Measurements from ENCODE around the gene SCN5A. TPM values are rescaled to one million over a fixed set of nuclear protein-coding genes. Genes with fewer than 3 reads are reported as not detected.

SCN5A gene
- total and polyA plus RNA-seq, 2 experiments from 2014 or later, result 10.2 to 10.6 TPM

DNA sequence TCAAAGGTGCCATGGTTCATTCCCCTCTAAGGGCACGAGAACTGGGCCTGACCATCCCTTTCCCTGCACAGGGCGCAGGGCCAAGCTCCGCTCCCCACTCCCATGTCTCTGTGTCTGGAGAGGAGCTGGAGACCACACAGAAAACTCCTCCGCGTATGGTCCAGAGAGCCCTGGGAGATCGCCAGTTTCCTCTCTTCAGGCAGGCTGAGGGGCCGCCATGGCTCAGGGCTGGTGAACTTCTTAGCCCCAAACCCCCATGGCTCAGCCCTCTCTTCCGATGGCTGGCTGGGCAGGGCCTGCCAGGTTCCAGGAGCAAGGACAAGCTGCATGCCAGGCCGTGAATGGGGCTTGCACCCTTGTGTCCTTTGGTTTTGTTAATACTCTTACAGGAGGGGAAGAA is 100.4 kb downstream of the SCN5A start:
- no peaks in the 10 kb centered on the region for H3K27me3 ChIP-seq (ENCODE audit: insufficient read depth)
- H3K4me2 ChIP-seq, result no peak overlapping the region
- no peaks in the 10 kb centered on the region for H3K4me1 ChIP-seq (ENCODE audit: insufficient read depth)
- Mint-ChIP-seq H3K27ac (no peak overlapping the region), H3K4me3 (no peak overlapping the region), H3K36me3 (ENCODE audit: low read depth) (peaks cover 27% of the 10 kb centered on the region), H3K9me3 (no peaks in the 10 kb centered on the region; the same call in 1 of the 3 replicates), H3K4me1 (peaks cover 13% of the 10 kb centered on the region), H3K27me3 (ENCODE audit: insufficient read depth, low read depth, poor library complexity) (peaks cover 4% of the 10 kb centered on the region)
- no peak for TF ChIP-seq JUNB (IDR thresholded peaks at IDR 0.05; ENCODE audit: unreplicated experiment)
- no peak for TF ChIP-seq REST (IDR thresholded peaks at IDR 0.05; ENCODE audit: unreplicated experiment)
- TF ChIP-seq CREB1 (CRISPR knock-in tag; IDR thresholded peaks at IDR 0.05; ENCODE audit: low read depth), result no peak
- TF ChIP-seq STAT1 (IDR thresholded peaks at IDR 0.05; ENCODE audit: unreplicated experiment), result no peak
- no peak for TF ChIP-seq EZH2 (IDR thresholded peaks at IDR 0.05; ENCODE audit: low read depth, unreplicated experiment)
- no peak for TF ChIP-seq POLR2AphosphoS5 (IDR thresholded peaks at IDR 0.05; ENCODE audit: low read depth)
- no peak for TF ChIP-seq ZNF331 (CRISPR knock-in tag; IDR thresholded peaks at IDR 0.05; ENCODE audit: low read depth)
- TF ChIP-seq ZNF114 (CRISPR knock-in tag; IDR thresholded peaks at IDR 0.05), result no peak
- TF ChIP-seq, protein P1, sequence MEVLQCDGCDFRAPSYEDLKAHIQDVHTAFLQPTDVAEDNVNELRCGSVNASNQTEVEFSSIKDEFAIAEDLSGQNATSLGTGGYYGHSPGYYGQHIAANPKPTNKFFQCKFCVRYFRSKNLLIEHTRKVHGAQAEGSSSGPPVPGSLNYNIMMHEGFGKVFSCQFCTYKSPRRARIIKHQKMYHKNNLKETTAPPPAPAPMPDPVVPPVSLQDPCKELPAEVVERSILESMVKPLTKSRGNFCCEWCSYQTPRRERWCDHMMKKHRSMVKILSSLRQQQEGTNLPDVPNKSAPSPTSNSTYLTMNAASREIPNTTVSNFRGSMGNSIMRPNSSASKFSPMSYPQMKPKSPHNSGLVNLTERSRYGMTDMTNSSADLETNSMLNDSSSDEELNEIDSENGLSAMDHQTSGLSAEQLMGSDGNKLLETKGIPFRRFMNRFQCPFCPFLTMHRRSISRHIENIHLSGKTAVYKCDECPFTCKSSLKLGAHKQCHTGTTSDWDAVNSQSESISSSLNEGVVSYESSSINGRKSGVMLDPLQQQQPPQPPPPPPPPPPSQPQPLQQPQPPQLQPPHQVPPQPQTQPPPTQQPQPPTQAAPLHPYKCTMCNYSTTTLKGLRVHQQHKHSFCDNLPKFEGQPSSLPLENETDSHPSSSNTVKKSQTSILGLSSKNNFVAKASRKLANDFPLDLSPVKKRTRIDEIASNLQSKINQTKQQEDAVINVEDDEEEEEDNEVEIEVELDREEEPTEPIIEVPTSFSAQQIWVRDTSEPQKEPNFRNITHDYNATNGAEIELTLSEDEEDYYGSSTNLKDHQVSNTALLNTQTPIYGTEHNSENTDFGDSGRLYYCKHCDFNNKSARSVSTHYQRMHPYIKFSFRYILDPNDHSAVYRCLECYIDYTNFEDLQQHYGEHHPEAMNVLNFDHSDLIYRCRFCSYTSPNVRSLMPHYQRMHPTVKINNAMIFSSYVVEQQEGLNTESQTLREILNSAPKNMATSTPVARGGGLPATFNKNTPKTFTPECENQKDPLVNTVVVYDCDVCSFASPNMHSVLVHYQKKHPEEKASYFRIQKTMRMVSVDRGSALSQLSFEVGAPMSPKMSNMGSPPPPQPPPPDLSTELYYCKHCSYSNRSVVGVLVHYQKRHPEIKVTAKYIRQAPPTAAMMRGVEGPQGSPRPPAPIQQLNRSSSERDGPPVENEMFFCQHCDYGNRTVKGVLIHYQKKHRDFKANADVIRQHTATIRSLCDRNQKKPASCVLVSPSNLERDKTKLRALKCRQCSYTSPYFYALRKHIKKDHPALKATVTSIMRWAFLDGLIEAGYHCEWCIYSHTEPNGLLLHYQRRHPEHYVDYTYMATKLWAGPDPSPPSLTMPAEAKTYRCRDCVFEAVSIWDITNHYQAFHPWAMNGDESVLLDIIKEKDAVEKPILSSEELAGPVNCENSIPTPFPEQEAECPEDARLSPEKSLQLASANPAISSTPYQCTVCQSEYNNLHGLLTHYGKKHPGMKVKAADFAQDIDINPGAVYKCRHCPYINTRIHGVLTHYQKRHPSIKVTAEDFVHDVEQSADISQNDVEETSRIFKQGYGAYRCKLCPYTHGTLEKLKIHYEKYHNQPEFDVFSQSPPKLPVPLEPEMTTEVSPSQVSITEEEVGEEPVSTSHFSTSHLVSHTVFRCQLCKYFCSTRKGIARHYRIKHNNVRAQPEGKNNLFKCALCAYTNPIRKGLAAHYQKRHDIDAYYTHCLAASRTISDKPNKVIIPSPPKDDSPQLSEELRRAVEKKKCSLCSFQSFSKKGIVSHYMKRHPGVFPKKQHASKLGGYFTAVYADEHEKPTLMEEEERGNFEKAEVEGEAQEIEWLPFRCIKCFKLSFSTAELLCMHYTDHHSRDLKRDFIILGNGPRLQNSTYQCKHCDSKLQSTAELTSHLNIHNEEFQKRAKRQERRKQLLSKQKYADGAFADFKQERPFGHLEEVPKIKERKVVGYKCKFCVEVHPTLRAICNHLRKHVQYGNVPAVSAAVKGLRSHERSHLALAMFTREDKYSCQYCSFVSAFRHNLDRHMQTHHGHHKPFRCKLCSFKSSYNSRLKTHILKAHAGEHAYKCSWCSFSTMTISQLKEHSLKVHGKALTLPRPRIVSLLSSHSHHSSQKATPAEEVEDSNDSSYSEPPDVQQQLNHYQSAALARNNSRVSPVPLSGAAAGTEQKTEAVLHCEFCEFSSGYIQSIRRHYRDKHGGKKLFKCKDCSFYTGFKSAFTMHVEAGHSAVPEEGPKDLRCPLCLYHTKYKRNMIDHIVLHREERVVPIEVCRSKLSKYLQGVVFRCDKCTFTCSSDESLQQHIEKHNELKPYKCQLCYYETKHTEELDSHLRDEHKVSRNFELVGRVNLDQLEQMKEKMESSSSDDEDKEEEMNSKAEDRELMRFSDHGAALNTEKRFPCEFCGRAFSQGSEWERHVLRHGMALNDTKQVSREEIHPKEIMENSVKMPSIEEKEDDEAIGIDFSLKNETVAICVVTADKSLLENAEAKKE (CRISPR knock-in tag; IDR thresholded peaks at IDR 0.05), result no peak
- no peak overlapping the region for H2AFZ ChIP-seq
- H3F3A ChIP-seq (replicated peaks; ENCODE audit: low read depth), result no peaks in the 10 kb centered on the region
- 0 out of 2 replicates have a peak, but pooled peaks cover 3% of the 10 kb centered on the region for H3K9me2 ChIP-seq (ENCODE audit: insufficient read depth)
- H4K20me1 ChIP-seq (replicated peaks; ENCODE audit: insufficient read depth), result no peaks in the 10 kb centered on the region
- no peak overlapping the region for H3K4me3 ChIP-seq
- peak; percentile 24; the same call in 2 of the 3 replicates for ATAC-seq
- no peak for DNase-seq (ENCODE audit: low spot score)
- H3K27ac ChIP-seq (ENCODE audit: low read depth), result no peak overlapping the region
- no peaks in the 10 kb centered on the region for H3K36me3 ChIP-seq (ENCODE audit: insufficient read depth)
- H3K79me2 ChIP-seq (replicated peaks; ENCODE audit: insufficient read depth), result no peaks in the 10 kb centered on the region
